D721Med (cell line): ENCODE measurements around the gene SLX9.

Experiments used
- DNase-seq: peaks from one replicate; pipeline ENCODE4 v3.0.0; 2011; ENCODE audit warnings: low spot score; ENCODE audit not compliant: insufficient read length
- FAIRE-seq: peaks from 2 replicates; lab custom pipeline; 2011; peaks lifted over from hg19 to GRCh38; lab: Jason Lieb, UNC
- CTCF ChIP-seq: IDR thresholded peaks from 2 replicates; pipeline ENCODE4 v1.5.1; 2012; ENCODE audit warnings: mild to moderate bottlenecking, control low read depth; ENCODE audit not compliant: insufficient read depth; ENCODE audit errors: missing control alignments

SLX9 gene

DNA sequence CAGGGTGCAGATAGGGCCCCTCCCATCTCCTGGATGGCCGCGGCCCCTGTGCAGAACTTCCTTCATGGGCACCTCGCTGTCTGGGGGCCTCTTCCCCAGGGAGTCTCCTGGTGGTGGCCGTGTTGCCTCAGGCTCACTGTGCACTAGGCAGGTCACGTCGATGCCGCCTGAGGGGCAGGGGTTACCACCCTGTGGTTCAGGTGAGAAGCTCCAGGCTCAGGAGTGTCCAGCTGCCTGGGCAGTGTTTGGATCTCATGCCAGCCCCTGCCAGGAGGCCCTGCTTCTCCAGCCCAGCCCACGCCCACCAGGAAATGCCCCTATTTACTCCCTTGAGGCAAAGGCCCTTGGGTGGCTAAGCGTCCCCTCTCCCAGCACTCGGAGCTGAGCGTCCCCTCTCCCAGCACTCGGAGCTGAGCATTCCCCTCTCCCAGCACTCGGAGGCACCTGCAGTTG is 21.2 kb upstream of the SLX9 start:
- FAIRE-seq (no peak), DNase-seq (no peak)
- TF ChIP-seq CTCF, result no peak

DNA sequence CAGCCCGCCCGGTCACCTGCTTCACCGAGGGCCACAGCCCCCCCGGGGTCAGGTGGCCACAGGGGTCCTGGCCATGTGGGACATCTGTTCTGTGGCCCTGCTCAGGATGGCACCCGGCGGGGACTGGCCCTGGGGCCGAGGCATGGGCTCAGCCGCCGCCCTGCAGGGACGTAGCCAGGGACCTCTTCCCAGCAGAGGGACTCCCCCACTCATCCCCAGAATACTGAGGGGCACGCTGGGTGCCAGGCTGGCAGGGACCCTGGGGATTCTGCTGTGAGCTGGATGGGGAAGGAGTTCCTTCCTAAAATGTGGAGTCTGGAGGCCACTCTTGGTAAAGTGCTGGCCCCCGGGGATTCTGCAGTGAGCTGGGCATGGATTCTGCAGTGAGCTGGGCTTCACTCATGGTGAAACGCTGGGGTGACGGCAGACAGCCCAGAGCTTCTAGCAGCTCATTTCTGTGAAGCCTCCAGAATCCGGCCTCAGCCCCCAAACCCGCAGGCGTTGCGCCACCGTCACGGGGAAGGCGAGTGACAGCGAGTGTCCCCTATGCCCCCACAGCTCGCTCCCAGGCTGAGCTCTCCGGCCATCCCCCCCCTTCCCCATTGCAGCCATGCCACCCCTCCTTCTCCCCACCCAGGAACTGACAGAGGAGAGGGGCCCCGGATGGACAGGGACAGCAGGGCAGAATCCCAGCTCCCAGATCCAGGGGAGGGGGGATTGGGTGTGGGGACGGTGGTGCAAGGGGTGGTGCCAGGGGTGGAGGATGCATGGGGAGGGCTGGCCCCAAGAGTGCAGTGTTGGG is 20.5 kb upstream of the SLX9 start:
- no peak for DNase-seq
- FAIRE-seq, result no peak
- no peak for TF ChIP-seq CTCF

DNA sequence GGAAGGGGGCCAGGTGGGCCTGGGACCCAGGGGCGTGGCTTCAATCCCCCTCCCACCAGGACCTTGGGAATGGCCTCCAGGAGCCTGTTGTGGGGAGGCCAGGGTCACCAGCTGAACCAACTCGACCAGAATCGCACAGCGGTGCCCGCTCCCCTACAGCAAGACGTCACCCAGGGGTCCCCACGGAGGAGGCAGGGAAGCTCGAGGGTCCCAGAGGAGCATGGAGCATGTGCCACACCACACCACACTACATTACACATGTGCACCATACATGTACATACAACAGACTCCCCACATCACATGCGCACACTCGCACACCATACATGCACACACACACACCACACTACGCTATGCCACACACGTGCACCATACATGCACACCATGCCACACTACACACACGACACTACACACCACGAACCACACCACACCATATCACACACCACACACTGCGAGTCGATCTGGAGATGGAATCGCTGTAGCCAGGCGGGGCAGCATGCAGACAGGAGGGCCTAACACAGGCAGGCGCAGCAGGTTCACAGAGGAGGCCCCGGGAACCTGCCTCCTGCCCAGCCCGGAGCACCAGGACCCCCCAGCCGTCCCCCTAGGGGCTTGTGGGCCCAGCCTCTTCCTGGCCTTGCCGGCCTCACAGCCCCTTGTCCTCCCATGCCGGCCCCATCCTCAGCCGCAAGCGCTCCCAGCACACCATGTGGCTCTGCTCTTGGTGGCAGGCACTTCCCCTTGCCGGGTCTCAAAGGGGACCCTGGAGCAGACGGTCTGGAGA is 19.7 kb upstream of the SLX9 start:
- no peak for TF ChIP-seq CTCF
- DNase-seq (no peak), FAIRE-seq (no peak)

DNA sequence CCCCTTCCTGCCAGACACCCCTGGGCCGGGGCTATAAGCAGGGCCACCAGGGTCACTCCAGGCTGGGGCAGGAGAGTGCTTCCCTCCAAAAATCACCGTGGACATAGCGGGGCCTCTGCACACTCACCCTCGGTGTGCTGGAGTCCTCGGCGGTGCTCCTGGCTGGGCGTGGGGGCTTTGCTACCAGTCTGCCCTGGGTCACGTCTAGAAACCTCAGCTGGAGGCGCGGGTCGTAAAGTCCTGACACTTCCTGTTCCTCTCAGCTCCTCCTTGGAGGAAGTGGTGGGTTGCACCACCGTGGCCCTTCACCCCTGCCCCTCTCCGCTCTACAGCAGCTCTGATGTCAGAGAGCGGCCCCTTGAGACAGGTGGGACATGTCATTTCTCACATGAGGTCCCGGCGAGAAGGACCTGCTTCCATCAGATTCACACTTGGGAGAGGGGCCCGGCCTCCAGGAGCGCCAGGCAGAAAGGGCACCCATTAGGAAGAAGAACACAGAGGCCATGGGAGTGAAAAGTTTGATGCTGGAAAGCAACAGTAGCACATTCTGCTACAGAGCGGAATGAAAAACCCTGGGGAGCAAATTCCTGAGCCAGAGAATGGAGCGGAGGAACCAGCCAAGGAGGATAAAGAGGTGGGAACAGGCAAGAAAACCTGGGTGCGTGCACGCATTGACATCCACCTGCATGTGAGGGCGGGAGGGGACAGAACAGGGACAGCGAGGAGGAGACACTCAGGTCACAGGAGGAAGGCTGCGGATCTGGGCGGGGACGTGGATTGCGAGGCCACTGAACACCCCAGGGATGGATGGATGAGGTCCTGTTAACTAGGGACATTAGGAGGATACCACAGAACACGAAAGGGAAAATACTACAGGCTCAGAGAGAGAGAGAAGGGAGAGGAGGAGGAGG is 18.9 kb upstream of the SLX9 start, which contains the start of gene ITGB2:
Gene ITGB2, minus strand, starts transcription at position 206 of the 911 bp plus-strand sequence. CDS start 10,117 bp downstream, outside the sequence.
- FAIRE-seq, result no peak
- DNase-seq, result no peak
- TF ChIP-seq CTCF, result no peak

DNA sequence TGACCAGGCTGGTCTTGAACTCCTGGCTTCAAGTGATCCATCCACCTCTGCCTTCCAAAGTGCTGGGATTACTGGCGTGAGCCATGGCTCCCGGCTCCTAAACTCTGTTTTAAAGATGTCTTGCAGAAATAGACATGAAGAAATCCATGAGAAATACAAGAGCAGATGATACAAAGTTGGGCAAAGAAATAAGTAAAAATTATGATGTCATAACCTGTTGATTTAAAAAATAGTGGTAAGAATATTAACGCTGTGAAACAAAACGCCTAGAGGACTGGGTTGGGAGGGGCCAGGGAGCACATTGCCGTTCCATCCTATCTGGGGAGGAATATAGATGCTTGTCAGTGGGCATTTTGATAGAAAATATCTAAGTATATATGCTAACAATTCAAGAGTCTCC is 17.9 kb upstream of the SLX9 start:
- DNase-seq (no peak), FAIRE-seq (no peak)
- no peak for TF ChIP-seq CTCF

DNA sequence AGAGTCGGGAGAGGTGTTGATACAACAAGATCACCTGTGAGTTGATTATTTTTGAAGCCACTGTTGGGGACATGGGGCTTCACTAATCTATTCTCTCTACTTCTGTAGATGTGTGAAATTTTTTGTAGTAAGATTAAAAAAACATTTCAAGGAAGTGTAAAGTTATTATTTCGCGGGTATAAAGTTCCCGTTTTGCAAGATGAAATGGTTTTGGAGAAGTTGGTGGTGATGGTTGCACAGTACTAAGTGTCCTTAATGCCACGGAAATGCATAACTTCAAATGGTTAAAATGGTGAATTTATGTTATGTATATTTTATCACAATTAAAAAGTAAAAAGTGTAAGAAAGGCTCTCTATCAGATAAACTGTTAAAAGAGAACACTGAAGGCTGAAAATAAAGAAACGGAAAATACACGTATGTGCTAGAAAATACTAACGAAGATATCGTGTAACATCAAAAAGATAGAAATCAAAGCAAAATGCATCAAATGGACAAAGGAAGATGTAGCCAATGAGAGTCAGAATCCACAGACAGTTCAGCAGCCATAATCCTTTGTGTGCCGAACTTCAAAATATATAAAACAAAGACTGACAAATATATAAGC is 16.2 kb upstream of the SLX9 start:
- no peak for FAIRE-seq
- DNase-seq, result no peak
- TF ChIP-seq CTCF, result no peak
